IPS-NIHi7 (cell line): ENCODE results near the gene SPTB.

Source experiments
- DNase-seq: peaks from one replicate; pipeline ENCODE4 v3.0.0; 2012; ENCODE audit warnings: mixed read lengths; ENCODE audit errors: extremely low spot score

The SPTB gene

GRCh38 chr14:64752909-64753308 lies 126.8 kb downstream of the SPTB start:
- DNase-seq = no peak

DNA sequence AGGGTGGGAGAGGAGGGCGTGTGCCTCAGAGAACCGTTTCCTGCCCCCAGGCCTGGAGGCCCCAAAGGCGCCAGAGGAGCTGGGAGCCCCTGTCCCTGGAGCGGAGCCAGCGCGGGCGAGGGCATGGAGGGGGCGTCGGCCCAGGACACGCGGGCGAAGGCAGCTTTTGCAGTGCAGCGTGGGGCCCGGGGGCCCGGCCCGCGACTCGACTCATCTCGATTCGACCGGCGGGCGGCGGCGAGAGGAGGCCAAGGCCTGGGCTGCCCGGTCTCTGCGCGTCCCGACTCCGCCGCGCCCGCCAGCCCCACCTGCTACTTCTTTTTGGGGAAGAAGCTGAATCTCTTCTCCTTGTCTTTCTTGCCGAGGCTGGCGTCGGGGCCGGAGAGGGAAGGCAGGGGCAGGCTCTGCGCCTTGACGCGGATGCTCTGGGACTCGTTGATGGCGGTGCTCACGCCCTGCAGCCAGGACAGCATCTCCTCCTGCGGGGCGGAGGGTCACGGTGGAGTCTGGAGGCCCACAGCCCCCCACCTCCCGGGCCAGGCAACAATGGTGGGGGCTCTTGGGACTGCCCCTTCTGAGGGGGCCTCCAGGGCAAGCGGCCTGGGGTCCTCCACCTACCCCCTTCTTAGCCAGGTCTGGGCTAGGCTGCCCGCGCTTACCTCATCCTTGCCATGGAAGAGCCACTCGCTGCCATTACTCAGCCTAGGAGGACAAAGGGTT lies 130.6 kb downstream of the SPTB start:
- no peak for DNase-seq

DNA sequence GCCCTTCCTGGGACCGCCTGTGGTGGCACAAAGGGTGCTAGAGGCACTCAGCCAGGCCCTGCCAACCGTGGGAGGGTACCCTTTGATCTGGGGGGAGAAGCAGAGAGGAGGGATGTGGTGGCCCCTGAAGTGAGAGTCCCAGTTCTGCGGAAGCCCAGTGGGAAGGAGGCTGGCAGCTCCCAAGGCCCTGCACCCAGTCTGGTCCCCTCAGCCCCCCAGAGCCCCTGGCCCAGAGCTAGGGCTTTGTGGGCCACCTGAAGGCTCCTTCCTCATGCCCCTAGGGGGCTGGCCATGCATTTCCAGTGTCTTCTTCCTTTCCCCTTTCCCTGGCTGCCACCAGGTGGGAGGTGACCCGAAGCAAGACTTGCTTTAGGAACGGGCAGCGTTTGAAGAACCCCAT lies 131.2 kb downstream of the SPTB start:
- DNase-seq = no peak

- no peak for DNase-seq
These were observed 132.4 kb downstream of the SPTB start for GRCh38 chr14:64747327-64747726.

- DNase-seq = no peak
These were observed 133.1 kb downstream of the SPTB start for GRCh38 chr14:64746298-64747250.

DNA sequence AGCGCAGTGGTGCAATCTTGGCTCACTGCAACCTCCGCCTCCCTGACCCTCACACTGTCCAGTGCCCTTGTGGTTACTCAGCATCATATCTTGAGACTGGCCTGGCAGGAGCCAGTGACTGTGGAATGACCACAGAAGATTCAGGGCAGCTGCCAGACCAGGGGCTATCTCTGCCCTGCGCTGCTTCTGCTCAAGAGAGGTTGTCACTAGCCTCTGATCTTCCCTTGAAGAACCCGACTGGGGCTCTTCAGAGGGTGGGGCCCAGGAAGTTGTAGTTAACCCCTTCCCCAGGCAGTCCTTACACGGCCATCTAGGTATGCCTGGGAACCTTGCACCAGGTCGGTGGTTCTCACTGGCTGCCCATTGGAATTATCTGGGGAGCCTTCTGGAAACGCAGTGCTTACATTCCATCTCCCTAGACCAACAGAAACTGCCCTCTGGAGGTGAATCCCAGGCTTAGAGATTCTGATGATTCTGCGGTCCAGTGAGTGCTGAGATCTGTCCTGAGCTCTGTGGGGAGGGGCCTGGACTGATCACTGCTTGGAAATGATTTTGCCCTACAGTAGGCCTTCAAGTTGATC lies 134.1 kb downstream of the SPTB start:
- peak; percentile 49 for DNase-seq

DNA sequence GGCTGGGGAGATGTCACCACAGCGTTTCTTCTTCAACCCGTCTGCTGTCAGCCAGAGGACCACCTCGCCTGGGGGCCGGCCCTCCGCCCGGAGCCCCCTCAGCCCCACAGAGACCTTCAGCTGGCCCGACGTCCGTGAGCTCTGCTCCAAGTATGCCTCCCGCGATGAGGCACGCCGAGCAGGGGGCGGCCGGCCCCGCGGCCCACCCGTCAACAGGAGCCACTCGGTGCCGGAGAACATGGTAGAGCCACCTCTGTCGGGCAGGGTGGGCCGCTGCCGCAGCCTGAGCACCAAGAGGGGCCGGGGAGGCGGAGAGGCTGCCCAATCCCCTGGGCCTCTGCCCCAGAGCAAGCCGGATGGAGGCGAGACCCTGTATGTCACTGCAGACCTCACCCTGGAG lies 136.6 kb downstream of the SPTB start:
- DNase-seq = no peak

- DNase-seq = no peak
These were observed 137.7 kb downstream of the SPTB start for GRCh38 chr14:64741961-64742360.

DNA sequence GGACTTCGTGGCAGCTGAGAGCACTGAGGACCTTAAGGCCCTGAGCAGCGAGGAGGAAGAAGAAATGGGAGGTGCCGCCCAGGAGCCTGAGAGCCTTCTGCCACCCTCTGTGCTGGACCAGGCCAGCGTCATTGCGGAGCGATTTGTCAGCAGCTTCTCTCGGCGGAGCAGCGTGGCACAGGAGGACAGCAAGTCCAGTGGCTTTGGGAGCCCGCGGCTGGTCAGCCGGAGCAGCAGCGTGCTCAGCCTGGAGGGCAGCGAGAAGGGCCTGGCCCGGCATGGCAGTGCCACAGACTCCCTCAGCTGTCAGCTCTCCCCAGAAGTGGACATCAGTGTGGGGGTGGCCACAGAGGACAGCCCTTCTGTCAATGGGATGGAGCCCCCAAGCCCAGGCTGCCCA lies 138.5 kb downstream of the SPTB start:
- no peak for DNase-seq

DNA sequence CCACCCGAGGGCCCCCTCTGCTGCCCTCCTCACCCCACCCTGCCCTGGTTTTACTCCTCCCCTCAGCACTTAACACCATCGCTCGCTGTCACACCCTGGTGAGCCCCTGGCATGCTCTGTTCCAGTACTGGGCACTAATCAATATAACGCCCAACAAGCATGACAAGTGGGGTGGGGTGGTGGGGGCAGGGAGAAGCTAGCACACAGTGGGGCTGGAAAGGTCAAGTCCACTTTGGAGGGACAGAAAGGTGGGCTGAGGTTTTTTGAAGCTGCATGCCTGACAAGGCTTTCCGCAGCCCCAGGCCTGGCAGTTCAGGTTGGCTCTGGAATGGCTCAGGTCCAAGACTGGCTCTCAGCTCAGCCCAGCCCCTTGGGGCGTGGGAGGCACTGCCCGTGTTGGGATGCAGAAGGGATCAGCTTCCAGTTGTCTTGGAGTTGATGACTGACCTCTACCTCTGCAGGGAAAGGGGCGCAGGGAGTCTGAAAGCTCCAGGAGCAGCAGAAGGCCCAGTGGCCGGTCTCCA lies 141.4 kb downstream of the SPTB start:
- DNase-seq = no peak

DNA sequence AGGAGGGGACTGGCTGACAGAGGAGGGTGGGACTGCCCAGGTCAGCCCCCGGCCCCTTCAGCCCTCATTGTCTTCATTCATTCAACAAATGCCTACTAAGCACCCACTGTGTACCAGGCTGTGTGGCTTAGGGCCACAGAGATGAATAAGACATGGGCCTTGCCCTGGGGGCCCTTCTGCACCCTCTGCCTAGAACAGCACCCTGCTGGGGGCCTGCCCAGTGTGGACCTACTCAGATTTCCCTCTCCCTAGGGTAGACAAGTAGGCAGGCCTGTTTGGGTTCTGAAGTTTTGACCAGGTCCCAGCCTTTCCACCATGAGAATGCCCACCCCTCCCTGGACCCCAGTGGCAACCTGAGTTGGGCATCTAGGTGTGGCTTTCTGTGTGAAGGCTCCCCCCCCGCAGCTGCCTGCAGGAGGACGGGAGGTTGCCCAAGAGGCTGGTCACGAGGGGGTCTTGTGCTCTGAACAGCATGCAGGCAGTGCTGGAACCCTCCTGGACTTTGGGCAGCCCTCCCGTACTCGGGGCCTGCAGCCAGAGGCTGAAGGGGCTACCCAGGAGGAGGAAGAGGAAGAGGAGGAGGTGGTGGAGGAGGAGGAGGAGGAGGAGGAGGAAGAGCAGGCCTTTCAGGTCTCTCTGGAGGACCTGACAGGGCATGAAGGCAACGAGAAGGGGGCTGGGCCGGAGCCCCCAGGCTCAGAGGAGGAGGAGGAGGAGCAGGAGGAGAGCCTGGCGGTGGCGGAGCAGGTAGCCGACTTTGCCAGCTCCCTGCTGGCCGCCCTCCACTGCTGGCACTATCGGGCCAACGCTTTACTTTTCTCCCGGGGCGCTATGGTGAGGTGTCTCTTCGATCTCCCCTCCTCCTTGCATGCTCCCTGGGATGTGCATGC lies 142.1 kb downstream of the SPTB start:
- no peak for DNase-seq

GRCh38 chr14:64736271-64737169 lies 143.2 kb downstream of the SPTB start:
- peak; percentile 66 for DNase-seq

DNA sequence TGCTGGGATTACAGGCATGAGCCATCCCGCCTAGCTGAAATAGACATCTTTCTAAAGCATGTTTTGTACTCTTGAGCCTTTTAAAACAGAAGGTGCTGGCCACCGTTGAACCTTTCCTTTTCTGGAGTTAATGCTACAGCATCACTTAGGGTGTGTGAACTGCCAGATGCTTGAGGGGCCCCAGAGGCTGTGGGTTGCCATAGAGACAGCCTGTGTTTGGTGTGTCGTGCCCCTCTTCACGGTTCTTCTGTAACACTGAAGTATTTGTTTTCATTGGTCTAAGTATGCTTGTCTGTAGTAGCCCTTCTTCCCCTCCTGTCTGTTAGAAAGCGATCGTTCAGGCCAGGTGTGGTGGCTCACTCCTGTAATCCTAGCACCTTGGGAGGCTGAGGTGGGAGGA lies 144.7 kb downstream of the SPTB start:
- DNase-seq = no peak

DNA sequence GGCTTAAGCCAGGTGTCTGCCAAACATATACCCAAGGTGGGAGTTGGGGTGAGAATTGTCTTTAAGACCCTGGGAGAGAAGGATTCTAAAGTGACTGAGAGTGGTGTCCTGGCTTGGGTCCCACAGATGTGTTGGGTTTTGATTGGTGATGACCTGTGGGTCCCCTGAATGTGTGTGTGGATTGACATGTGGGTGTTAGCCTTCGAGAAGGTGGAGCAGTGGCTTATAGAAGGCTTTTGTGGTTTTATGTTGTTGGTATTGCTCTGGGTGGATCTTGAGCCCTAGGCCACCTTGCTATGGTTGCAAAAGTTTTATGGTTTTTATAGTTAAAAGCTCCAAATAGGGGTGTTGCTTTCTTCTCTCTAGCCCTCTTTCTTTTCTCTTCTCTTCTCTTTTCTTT lies 145.8 kb downstream of the SPTB start:
- DNase-seq = no peak

- no peak for DNase-seq
These were observed 146.4 kb downstream of the SPTB start for GRCh38 chr14:64733321-64733720.

DNA sequence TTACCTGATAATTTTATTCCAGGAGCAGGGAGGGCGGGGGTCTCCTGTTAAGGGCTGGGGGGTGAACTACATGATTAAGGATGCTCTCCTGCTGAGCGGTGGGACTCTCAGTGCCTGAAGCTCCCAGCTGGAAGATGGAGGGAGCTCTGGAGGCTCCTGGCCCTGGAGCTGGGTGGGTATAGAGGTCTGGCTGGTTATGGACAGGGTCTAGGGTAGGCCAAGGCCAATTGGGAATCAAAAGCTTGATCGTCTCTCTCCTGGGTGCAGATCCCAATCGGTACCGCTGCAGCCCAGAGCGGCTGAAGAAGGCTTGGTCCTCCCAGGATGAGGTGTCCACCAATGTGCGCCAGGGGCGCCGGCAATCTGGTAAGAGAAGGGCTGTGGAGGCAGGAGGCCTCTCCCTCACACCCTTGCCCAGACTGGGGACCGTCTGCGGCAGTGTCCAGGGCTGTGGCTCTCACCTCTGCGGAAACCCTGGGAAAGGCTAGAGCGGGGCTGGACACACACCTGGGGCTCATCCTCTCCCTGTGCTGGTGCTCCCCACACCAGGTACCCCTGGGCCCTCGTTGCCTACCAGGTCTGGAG lies 147.1 kb downstream of the SPTB start:
- no peak for DNase-seq

DNA sequence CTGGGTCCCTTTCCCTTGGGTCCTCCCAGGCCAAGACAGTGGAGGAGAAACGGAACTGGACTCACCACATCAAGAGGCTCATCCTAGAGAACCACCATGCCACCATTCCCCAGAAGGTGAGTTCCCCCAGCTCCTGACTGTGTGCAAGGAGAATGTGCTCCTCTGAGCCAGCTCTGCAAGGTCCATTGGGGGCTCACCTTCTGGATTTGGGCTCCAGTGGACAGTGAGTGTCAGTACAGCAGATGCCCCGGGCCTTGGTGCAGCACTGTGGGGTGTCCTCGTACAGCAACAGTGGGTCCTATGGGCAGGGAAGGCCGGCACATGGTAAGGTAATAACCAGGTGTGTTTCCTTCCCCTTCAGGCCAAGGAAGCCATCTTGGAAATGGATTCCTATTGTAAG lies 147.6 kb downstream of the SPTB start:
- DNase-seq = no peak

GRCh38 chr14:64731141-64731581 lies 148.5 kb downstream of the SPTB start:
- DNase-seq = no peak

- DNase-seq = no peak
These were observed 149.0 kb downstream of the SPTB start for GRCh38 chr14:64730681-64731080.

DNA sequence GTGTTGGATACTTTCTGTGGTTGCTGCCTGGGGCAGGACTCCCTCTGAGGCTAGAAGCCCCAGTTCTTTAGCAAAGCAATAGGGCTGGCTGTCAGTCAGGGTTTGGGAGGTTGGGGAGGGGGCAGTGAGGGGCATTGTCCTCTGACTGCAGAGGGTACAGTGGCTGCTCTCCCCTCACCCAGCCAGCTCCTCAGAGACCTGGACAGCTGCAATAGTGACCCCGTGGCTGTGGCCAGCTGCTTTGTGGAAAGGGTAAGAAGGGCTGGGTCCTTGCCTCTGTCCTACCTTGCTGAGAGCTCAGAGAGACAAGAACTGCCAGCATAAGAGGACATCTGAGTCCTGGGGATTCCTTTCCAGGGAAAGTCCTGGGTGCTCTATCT lies 149.7 kb downstream of the SPTB start:
- no peak for DNase-seq
